ENCODE results near the gene TPD52L2. TPM values are rescaled to one million over a fixed set of nuclear protein-coding genes. Genes with fewer than 3 reads are reported as not detected.
A peak's percentile ranks its signal among the peaks of the same experiment; 100 is the strongest.

TPD52L2 gene
- total RNA-seq, 1 experiment from 2014 or later: 192 TPM

GRCh38 chr20:63894358-63895201, 29.5 kb downstream of the TPD52L2 start, which contains the start of gene DNAJC5:
Gene DNAJC5 (plus strand): TSS chr20:63895126. CDS start chr20:63928346, 33,220 bp downstream.
- Mint-ChIP-seq H3K9me3 (ENCODE audit: low read depth, unreplicated experiment) (no peaks in the 10 kb centered on the region), H3K27me3 (ENCODE audit: unreplicated experiment) (no peaks in the 10 kb centered on the region), H3K4me3 (ENCODE audit: low read depth, unreplicated experiment) (peak within 1 kb of the TSS; percentile 72), H3K36me3 (ENCODE audit: insufficient read depth, unreplicated experiment) (peaks cover 80% of the 10 kb centered on the region), H3K4me1 (ENCODE audit: low read depth, unreplicated experiment) (peaks cover 43% of the 10 kb centered on the region), H3K27ac (ENCODE audit: unreplicated experiment) (peak within 1 kb of the TSS; percentile 63)
- TF ChIP-seq CTCF (IDR thresholded peaks at IDR 0.05; ENCODE audit: unreplicated experiment): no peak
- intact Hi-C loops (cut with micrococcal nuclease; ENCODE audit: unreplicated experiment): loop anchor here (10.0 kb wide), 1 partner anchor 160 kb away; no protein-coding TSS in a partner anchor
- BruUV-seq (replicated peaks): no TSS peak
- DNase-seq: peak; percentile 99
- CTCF ChIA-PET: interaction anchor here (1.1 kb wide), 1 partner anchor 29 kb away, joined by 5 read pairs; the partner anchor contains the start of gene TPD52L2

- TF ChIP-seq CTCF (IDR thresholded peaks at IDR 0.05; ENCODE audit: unreplicated experiment): no peak
- Mint-ChIP-seq H3K4me3 (ENCODE audit: low read depth, unreplicated experiment) (peak overlapping the region; percentile 72), H3K36me3 (ENCODE audit: insufficient read depth, unreplicated experiment) (peaks cover 74% of the 10 kb centered on the region), H3K4me1 (ENCODE audit: low read depth, unreplicated experiment) (peaks cover 35% of the 10 kb centered on the region), H3K27me3 (ENCODE audit: unreplicated experiment) (no peaks in the 10 kb centered on the region), H3K9me3 (ENCODE audit: low read depth, unreplicated experiment) (no peaks in the 10 kb centered on the region), H3K27ac (ENCODE audit: unreplicated experiment) (peak overlapping the region; percentile 63)
- intact Hi-C loops (cut with micrococcal nuclease; ENCODE audit: unreplicated experiment): loop anchor here (10.0 kb wide), 1 partner anchor 159 kb away; no protein-coding TSS in a partner anchor
- CTCF ChIA-PET: interaction anchor here (0.6 to 1.8 kb wide), 6 partner anchors 13 to 357 kb away, joined by 3 to 7 read pairs (median 3); partner anchors contain the start of genes ARFRP1 and ZGPAT
- no peak for DNase-seq
- no TSS peak for BruUV-seq (replicated peaks)
These were observed 30.3 kb downstream of the TPD52L2 start for GRCh38 chr20:63895202-63895951.

DNA sequence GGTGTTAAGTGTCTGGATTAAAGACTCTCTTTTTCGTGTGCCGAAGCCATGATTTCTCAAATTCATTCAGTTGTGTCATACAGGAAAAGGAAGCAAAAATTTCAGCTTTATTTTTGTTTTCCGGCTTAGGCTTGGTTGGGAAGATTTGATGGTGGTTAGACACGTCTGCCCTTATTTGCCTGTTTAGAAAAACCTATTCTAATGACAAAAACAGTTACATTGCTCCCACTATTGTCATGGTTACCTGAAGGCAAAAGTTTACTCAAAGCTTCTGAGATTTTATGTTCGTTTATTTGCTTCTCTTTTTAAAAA, 30.8 kb downstream of the TPD52L2 start:
- H3K27ac Mint-ChIP-seq (ENCODE audit: unreplicated experiment): peak overlapping the region; percentile 63
- TF ChIP-seq CTCF (IDR thresholded peaks at IDR 0.05; ENCODE audit: unreplicated experiment): no peak
- peaks cover 35% of the 10 kb centered on the region for H3K4me1 Mint-ChIP-seq (ENCODE audit: low read depth, unreplicated experiment)
- intact Hi-C loops (cut with micrococcal nuclease; ENCODE audit: unreplicated experiment): loop anchor here (10.0 kb wide), 1 partner anchor 159 kb away; no protein-coding TSS in a partner anchor
- H3K27me3 Mint-ChIP-seq (ENCODE audit: unreplicated experiment): no peaks in the 10 kb centered on the region
- CTCF ChIA-PET: interaction anchor here (0.6 to 1.8 kb wide), 6 partner anchors 12 to 358 kb away, joined by 3 to 7 read pairs (median 3); partner anchors contain the start of genes ARFRP1 and ZGPAT
- DNase-seq: no peak
- TSS peak; percentile 50 for BruUV-seq (replicated peaks)
- no peaks in the 10 kb centered on the region for H3K9me3 Mint-ChIP-seq (ENCODE audit: low read depth, unreplicated experiment)
- peaks cover 70% of the 10 kb centered on the region for H3K36me3 Mint-ChIP-seq (ENCODE audit: insufficient read depth, unreplicated experiment)
- peak overlapping the region; percentile 72 for H3K4me3 Mint-ChIP-seq (ENCODE audit: low read depth, unreplicated experiment)

Data from Calu3 (cell line).